ENCODE data around the gene PDZRN4.
"Not testable (repeated sequence)": the region's sequence is repeated elsewhere in the genome, so short reads cannot be mapped to it uniquely, and the experiment has no call there.

PDZRN4 gene

GRCh38 chr12:41537522-41537921 lies 349.4 kb downstream of the PDZRN4 start:
- TF ChIP-seq CTCF (IDR thresholded peaks at IDR 0.05; ENCODE audit: insufficient read depth, low read length, poor library complexity, severe bottlenecking) (no peak), EZH2phosphoT487 (conservative IDR thresholded peaks at IDR 0.05; ENCODE audit: low read length) (no peak)
- Histone ChIP-seq H4K20me1 (ENCODE audit: low read depth, low read length) (no peaks in the 10 kb centered on the region), H3K27ac (ENCODE audit: low read depth, low read length) (no peak overlapping the region), H3K9me2 (replicated peaks; ENCODE audit: insufficient read depth, low read length) (no peaks in the 10 kb centered on the region; the same call in 1 of the 2 replicates), H3K27me3 (ENCODE audit: low read length) (no peaks in the 10 kb centered on the region), H3K79me2 (ENCODE audit: insufficient read depth, low read length) (no peaks in the 10 kb centered on the region), H3F3A (ENCODE audit: insufficient read depth) (no peaks in the 10 kb centered on the region), H3K4me3 (ENCODE audit: insufficient read depth, low read length, poor library complexity, severe bottlenecking) (no peak overlapping the region), H2AFZ (ENCODE audit: low read depth, low read length, severe bottlenecking) (no peak overlapping the region), H3K36me3 (ENCODE audit: low read length) (no peaks in the 10 kb centered on the region), H3K9me3 (ENCODE audit: insufficient read depth, low read length) (no peaks in the 10 kb centered on the region), H3K9ac (ENCODE audit: low read length) (no peak overlapping the region), H3K4me2 (ENCODE audit: low read depth, low read length, poor library complexity, severe bottlenecking) (no peak overlapping the region)

- no peak overlapping the region for H3K4me3 ChIP-seq (ENCODE audit: insufficient read depth, low read length, poor library complexity, severe bottlenecking)
- no peaks in the 10 kb centered on the region for H3K9me3 ChIP-seq (ENCODE audit: insufficient read depth, low read length)
- H3K27me3 ChIP-seq (ENCODE audit: low read length): no peaks in the 10 kb centered on the region
- no peak overlapping the region for H3K4me2 ChIP-seq (ENCODE audit: low read depth, low read length, poor library complexity, severe bottlenecking)
- H3K36me3 ChIP-seq (ENCODE audit: low read length): no peaks in the 10 kb centered on the region
- no peak overlapping the region for H2AFZ ChIP-seq (ENCODE audit: low read depth, low read length, severe bottlenecking)
- no peaks in the 10 kb centered on the region; the same call in 1 of the 2 replicates for H3K9me2 ChIP-seq (replicated peaks; ENCODE audit: insufficient read depth, low read length)
- no peaks in the 10 kb centered on the region for H3K79me2 ChIP-seq (ENCODE audit: insufficient read depth, low read length)
- H3K27ac ChIP-seq (ENCODE audit: low read depth, low read length): no peak overlapping the region
- no peaks in the 10 kb centered on the region for H4K20me1 ChIP-seq (ENCODE audit: low read depth, low read length)
- no peak for TF ChIP-seq EZH2phosphoT487 (conservative IDR thresholded peaks at IDR 0.05; ENCODE audit: low read length)
- no peak for TF ChIP-seq CTCF (IDR thresholded peaks at IDR 0.05; ENCODE audit: insufficient read depth, low read length, poor library complexity, severe bottlenecking)
- no peaks in the 10 kb centered on the region for H3F3A ChIP-seq (ENCODE audit: insufficient read depth)
- H3K9ac ChIP-seq (ENCODE audit: low read length): no peak overlapping the region
These were observed 357.6 kb downstream of the PDZRN4 start for GRCh38 chr12:41545761-41546160.

- not testable (repeated sequence) for H2AFZ ChIP-seq (ENCODE audit: low read depth, low read length, severe bottlenecking)
These were observed 359.0 kb downstream of the PDZRN4 start for GRCh38 chr12:41547071-41547470.

GRCh38 chr12:41548926-41549325 lies 360.8 kb downstream of the PDZRN4 start:
- H3K9me2 ChIP-seq (replicated peaks; ENCODE audit: insufficient read depth, low read length): no peaks in the 10 kb centered on the region
- H3K27me3 ChIP-seq (ENCODE audit: low read length): no peaks in the 10 kb centered on the region
- no peak overlapping the region for H2AFZ ChIP-seq (ENCODE audit: low read depth, low read length, severe bottlenecking)

More at GRCh38 chr12:41547071-41547470, 359.0 kb downstream of the PDZRN4 start:
- H3K9ac ChIP-seq (ENCODE audit: low read length); H3K9me2 ChIP-seq (replicated peaks; ENCODE audit: insufficient read depth, low read length); H4K20me1 ChIP-seq (ENCODE audit: low read depth, low read length); H3K27ac ChIP-seq (ENCODE audit: low read depth, low read length); H3K79me2 ChIP-seq (ENCODE audit: insufficient read depth, low read length); H3K27me3 ChIP-seq (ENCODE audit: low read length); H3K9me3 ChIP-seq (ENCODE audit: insufficient read depth, low read length); H3F3A ChIP-seq (ENCODE audit: insufficient read depth); H3K36me3 ChIP-seq (ENCODE audit: low read length); H3K4me3 ChIP-seq (ENCODE audit: insufficient read depth, low read length, poor library complexity, severe bottlenecking); H3K4me2 ChIP-seq (ENCODE audit: low read depth, low read length, poor library complexity, severe bottlenecking): not testable (repeated sequence)

More at GRCh38 chr12:41548926-41549325, 360.8 kb downstream of the PDZRN4 start:
- no peak for TF ChIP-seq EZH2phosphoT487 (conservative IDR thresholded peaks at IDR 0.05; ENCODE audit: low read length)
- Histone ChIP-seq H3K9ac (ENCODE audit: low read length) (no peak overlapping the region), H3K4me2 (ENCODE audit: low read depth, low read length, poor library complexity, severe bottlenecking) (no peak overlapping the region), H4K20me1 (ENCODE audit: low read depth, low read length) (no peaks in the 10 kb centered on the region), H3K4me3 (ENCODE audit: insufficient read depth, low read length, poor library complexity, severe bottlenecking) (no peak overlapping the region), H3K27ac (ENCODE audit: low read depth, low read length) (no peak overlapping the region), H3K79me2 (ENCODE audit: insufficient read depth, low read length) (no peaks in the 10 kb centered on the region), H3K36me3 (ENCODE audit: low read length) (no peaks in the 10 kb centered on the region), H3K9me3 (ENCODE audit: insufficient read depth, low read length) (no peaks in the 10 kb centered on the region), H3F3A (ENCODE audit: insufficient read depth) (no peaks in the 10 kb centered on the region)
